Endothelial cell of hepatic sinusoid (primary cell): ENCODE results near the gene ZNF804A.

Source experiments
- in situ Hi-C: cut with HindIII; loops from 2 replicates; pipeline ENCODE4 v1.10.0; 2017; ENCODE audit warnings: low sequenced_read_pairs

ZNF804A gene

GRCh38 chr2:184920451-184920965 lies 322.2 kb downstream of the ZNF804A start:
- in situ Hi-C loops: no loop called here

GRCh38 chr2:184921676-184922075 lies 323.3 kb downstream of the ZNF804A start:
- in situ Hi-C loops: no loop called here

GRCh38 chr2:184923751-184924150 lies 325.4 kb downstream of the ZNF804A start:
- in situ Hi-C loops: no loop called here

- in situ Hi-C loops: no loop called here
Observed at GRCh38 chr2:184927040-184927439, 328.7 kb downstream of the ZNF804A start.

GRCh38 chr2:184936761-184937160 lies 338.4 kb downstream of the ZNF804A start:
- in situ Hi-C loops: no loop called here

- in situ Hi-C loops: no loop called here
Observed at GRCh38 chr2:184938221-184938985, 340.1 kb downstream of the ZNF804A start.

- in situ Hi-C loops: no loop called here
Observed at GRCh38 chr2:184945326-184945725, 347.0 kb downstream of the ZNF804A start.

GRCh38 chr2:184945824-184946223 lies 347.5 kb downstream of the ZNF804A start:
- in situ Hi-C loops: no loop called here

- in situ Hi-C loops: no loop called here
Observed at GRCh38 chr2:184956856-184957255, 358.5 kb downstream of the ZNF804A start.

GRCh38 chr2:184971546-184972068 lies 373.3 kb downstream of the ZNF804A start:
- in situ Hi-C loops: no loop called here
